Left renal cortex interstitium (tissue), 4 donors: Measurements from ENCODE around the gene SYNM. TPM values are rescaled to one million over a fixed set of nuclear protein-coding genes. Genes with fewer than 3 reads are reported as not detected.

Experiments used
- polyA plus RNA-seq, 4 donors: library from polyadenylated mRNA; unstranded; fragments of 120-200 nt; gene quantifications; one replicate each; pipeline ENCODE4 v1.2.1, GENCODE V29; 2013; ENCODE audit not compliant: insufficient read length in 4 of 4

The SYNM gene
- polyA plus RNA-seq, 4 donors: 1.6 to 2.0 (median 1.7) TPM

Other genes with a start within 250 kb of the SYNM start
- under 1 TPM; 0.27 to 0.65 (median 0.47) TPM for gene PGPEP1L, start 97.3 kb upstream of the SYNM start, polyA plus RNA-seq
- 10 to 100 TPM; 24.9 to 33.3 (median 31.2) TPM for gene TTC23, start 144.5 kb downstream of the SYNM start, polyA plus RNA-seq
- 10 to 100 TPM; 33.3 to 38.9 (median 37.0) TPM for gene LRRC28, start 146.4 kb downstream of the SYNM start, polyA plus RNA-seq